Activated naive CD4-positive, alpha-beta T cell treated with anti-CD3 and anti-CD28 coated beads, Interleukin-2, amount 50 U/mL, for 16 hours (primary cell): ENCODE measurements around the gene TMEFF2.
A peak's percentile ranks its signal among the peaks of the same experiment; 100 is the strongest.

Experiments
- DNase-seq: peaks from one replicate; pipeline ENCODE4 v3.0.0-alpha.2; 2020

Gene TMEFF2

DNA sequence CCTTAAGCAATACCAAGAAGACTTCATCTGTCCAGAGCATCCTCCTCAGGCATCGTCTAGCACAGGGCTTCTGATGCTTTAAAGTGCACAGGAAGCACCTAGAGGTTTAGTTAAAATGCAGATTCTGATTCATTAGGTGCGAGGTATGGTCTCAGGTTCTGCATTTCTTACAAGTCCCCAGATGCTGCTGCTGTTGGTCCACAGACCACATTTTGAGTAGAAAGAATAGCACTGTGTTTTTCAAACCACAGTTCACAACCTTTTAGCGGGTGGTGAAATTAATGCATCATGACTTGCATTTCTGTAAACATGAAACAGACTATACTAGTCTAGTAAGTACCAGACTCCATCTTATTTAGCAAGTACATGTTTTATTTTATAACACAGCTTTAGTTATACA, 134.6 kb downstream of the TMEFF2 start:
- no peak for DNase-seq

DNA sequence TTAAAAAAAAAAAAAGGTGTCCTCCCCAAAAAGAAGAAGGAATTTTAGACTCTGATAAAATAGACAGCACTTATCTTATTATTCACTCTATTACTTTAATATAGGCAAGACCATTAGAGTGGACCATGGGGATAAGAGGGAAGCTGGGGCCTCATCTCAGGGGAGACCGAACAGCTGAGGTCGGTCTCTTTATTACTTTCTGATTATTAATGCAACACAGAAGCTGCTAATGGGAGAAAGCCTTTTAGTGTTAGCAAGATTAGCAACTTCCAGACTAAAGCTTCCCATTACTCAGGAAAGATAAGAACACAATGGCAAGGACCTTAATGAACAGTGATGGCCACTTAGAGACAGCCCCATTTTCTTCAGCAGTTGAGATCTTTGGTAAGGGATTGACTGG, 135.5 kb downstream of the TMEFF2 start:
- no peak for DNase-seq

- no peak for DNase-seq
Observed at GRCh38 chr2:192053921-192054320, 140.8 kb downstream of the TMEFF2 start.

GRCh38 chr2:192051533-192051932, 143.2 kb downstream of the TMEFF2 start:
- DNase-seq: no peak

GRCh38 chr2:192049362-192049761, 145.4 kb downstream of the TMEFF2 start:
- DNase-seq: no peak

DNA sequence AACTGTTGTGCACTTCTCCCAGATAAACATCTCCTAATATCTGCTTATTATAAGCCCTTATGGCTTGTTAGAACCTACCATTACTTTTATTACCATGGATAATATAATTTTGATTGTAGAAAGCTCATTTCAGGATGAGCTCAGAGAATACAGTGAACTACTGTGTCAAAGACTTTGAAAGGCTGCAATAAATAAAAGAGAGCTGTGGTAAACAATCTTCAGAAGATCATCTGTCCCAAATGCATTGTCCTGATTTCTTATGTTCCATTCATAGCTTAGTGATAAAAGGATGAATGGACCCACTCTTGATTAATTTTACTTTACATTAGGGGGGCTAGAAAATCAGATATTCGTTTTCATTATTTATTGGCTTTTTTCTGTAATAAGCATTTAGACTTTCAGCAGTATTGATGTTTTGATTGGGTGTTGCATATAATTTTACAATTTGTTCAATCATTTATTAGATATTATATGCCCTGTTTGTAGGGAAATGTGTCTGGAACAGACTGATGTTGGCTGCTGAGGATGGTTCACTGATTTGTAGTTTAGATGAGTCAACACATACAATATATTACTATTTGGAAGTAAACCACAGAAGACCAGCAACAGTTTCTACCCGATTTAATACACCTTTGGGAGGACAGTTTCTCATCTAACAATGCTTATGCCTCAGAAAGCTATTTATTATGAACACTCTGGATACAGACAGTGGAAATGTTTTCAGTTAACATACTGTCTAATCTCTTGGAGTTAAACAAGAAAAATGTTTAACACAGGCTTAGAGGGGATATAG, 147.2 kb downstream of the TMEFF2 start:
- no peak for DNase-seq

GRCh38 chr2:192044496-192044895, 150.2 kb downstream of the TMEFF2 start:
- DNase-seq: no peak

- DNase-seq: no peak
Observed at GRCh38 chr2:192043216-192043870, 151.4 kb downstream of the TMEFF2 start.

GRCh38 chr2:192042126-192042525, 152.6 kb downstream of the TMEFF2 start:
- DNase-seq: no peak

DNA sequence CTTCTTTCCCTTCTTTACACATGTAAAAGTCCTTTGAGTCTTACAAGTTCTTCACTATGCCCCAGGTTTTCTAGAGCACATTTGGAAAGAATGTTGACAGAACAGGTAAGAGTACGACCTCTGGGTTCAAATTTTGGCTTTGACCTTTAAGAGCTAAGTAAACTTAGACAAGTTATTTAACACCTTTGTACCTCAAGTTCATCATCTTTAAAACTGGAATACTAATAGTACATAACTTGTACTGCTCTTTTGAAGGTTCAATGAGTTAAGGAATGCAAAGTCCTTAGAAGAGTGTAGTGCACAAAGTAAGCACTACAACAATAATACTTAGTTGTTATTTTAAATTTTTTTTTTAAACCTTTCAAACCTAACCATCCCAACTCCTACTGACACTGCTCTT, 156.6 kb downstream of the TMEFF2 start:
- no peak for DNase-seq

DNA sequence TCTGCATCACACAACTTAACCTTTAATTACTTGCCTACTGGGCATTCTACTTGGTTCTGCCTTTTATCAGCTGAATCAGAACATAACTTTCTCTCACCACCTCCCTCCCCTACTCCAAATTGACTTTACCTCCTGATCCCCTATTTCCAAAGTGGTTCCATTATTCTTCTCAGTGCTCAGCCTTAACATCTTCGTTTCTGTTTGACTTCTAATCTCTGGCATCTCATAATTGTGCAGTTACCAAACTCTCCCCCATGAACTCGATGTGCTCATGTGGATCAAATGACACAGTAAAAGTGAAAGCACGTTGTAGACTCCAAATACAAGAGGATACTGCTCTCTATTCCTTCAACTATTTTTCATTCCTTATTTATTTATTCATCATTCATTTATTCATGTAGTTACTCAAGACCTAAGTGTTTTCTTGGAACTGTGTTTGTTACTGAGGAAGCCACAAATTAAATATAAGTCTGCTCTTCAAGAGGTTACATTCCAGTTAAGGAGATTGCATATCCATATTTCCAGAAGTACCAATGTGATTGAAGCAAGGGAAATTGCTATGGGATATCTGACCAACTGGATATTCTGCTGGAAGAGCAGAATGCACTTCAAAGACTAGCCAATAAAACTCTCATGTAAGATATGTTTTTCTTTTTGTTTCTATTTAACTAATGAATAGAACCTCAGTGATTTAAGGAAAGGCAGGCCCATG, 158.8 kb downstream of the TMEFF2 start:
- no peak for DNase-seq

GRCh38 chr2:192030856-192031255, 163.9 kb downstream of the TMEFF2 start:
- DNase-seq: no peak

- DNase-seq: no peak
Observed at GRCh38 chr2:192030289-192030688, 164.4 kb downstream of the TMEFF2 start.

DNA sequence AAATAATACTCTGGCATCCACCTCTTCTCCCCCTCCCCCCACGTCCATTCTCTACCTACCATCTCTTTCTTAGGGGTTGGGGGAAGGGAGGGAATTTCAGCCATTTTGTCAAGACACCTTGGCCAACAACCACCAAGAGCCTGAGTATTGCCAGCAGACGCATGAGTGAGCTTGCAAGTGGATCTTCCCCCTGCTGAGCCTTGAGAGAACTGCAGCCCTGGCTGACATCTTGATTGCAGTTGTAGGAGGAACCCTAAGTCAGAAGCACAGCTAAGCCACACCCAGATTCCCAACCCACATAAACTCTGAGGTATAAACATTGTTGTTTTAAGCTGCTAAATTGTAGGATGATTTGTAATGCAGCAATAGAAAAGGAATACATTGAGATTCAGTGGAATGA, 165.6 kb downstream of the TMEFF2 start:
- DNase-seq: peak; percentile 11

DNA sequence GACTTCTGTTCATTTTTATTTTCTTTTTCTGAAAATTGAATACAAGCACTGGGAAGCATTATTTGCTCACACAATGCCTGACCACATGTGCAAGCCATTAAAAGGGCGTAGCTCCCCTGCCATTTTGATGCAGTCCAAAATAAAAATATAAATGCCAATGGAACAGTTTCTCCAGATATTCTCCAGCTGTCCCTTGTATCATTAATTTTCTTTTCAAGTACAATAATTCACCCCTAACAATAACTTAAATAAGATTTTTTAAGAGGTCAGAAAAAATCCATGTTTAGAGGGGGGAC, 168.0 kb downstream of the TMEFF2 start:
- no peak for DNase-seq

DNA sequence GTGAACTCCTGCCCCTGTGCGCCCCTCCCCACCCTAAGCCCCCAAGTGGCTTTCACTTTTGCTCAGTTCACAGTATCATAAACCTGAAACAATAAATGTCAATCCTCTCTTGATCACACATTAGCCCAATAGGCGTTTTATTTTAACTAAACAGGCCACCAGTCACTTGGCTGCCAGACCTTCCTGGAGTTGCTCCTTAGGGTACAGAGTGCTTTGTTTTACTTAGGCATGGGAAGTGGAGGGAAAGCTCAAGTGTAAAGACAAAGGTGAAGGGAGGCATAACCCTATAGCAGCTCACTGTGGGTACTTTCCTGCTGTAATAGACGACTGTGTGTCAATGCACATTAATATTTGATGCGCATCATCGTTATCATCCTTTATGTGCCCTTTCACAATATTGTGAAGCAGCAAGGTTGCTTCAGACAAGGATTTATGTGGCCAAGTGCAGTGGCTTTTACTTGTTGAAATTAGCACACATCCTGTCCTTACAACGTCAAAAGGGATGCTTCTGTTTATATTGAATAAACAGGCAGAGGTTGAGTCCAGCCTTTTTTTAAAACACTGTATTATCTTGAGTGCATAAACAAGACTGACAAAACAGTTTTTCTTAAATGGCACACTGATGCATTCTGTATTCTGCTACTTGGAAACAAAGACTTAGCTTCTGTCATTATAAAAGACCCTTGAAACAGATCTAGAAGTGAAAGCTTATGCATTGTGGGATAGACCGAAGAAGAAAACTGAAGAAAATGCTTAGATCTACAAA, 168.5 kb downstream of the TMEFF2 start:
- DNase-seq: no peak

GRCh38 chr2:192025637-192026036, 169.1 kb downstream of the TMEFF2 start:
- no peak for DNase-seq

GRCh38 chr2:192023006-192023405, 171.7 kb downstream of the TMEFF2 start:
- DNase-seq: no peak

DNA sequence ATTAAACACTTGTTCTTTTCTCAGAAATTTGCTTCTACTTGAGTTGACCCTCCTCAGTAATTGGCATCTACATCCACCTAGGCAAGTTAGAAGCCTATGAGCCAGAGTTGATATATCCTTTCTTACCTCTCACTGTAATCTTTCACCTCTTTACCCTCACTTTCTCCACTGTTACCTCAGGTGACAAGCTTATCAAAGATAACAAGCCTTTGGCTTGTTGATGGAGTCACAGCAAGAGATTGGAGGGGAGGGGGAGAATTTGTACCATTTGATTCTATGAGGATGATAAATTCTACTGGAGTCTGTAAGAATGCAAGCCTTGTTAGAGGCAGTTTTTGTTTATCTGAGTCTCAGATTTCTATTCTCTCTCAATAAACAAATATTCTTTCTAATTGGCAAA, 176.9 kb downstream of the TMEFF2 start:
- no peak for DNase-seq

GRCh38 chr2:192016265-192016664, 178.5 kb downstream of the TMEFF2 start:
- DNase-seq: no peak

GRCh38 chr2:192013211-192013610, 181.5 kb downstream of the TMEFF2 start:
- no peak for DNase-seq

DNA sequence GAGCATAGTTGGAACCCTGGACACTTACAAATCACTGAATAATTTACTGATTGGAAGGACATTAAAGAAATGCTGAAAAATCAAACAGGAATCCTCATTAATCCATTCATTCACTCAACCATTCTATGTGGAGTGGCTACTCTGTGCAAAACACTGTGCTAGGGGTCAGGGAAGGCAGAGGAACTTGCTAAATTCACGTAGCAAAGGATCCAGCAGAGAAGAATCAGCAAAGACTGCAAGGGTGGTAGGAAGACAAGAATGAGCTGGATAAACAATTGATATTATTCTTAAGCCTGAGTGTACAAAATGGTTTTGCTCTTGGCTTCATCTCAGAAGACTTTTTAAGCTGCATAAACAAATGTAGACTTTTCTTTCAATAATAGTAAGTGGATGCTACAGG, 183.5 kb downstream of the TMEFF2 start:
- DNase-seq: no peak

- DNase-seq: no peak
Observed at GRCh38 chr2:192010073-192010472, 184.7 kb downstream of the TMEFF2 start.
